ENCODE measurements around the gene ERP29. TPM values are rescaled to one million over a fixed set of nuclear protein-coding genes. Genes with fewer than 3 reads are reported as not detected.

The ERP29 gene
- 119 to 141 TPM (median 128 TPM) in 5 replicates for total RNA-seq (2022; extraction: Qiagen RNA extraction; ENCODE audit: low read depth)

GRCh38 chr12:112012775-112013600 lies at the start of gene ERP29, which contains the start of gene TMEM116:
TSS of gene ERP29 (plus strand) at chr12:112013426. CDS start at chr12:112013466, 40 bp downstream.
TSS of gene TMEM116 (minus strand) at chr12:112013165. CDS start at chr12:112005270, 7,895 bp downstream.

Other genes starting within 250 kb of the ERP29 start
- 65.7 to 97.2 TPM (median 91.6 TPM) in 5 replicates for gene ALDH2, start 246.5 kb upstream of the ERP29 start, total RNA-seq (2022; extraction: Qiagen RNA extraction; ENCODE audit: low read depth)
- gene MAPKAPK5, start 171.2 kb upstream of the ERP29 start, total RNA-seq (2022; extraction: Qiagen RNA extraction; ENCODE audit: low read depth): 49.2 to 59.1 TPM (median 57.4 TPM) in 5 replicates
- 5.1 to 6.9 TPM (median 6.2 TPM) in 5 replicates for gene TMEM116, start 261 bp upstream of the ERP29 start, total RNA-seq (2022; extraction: Qiagen RNA extraction; ENCODE audit: low read depth)
- gene NAA25, start 95.4 kb downstream of the ERP29 start, total RNA-seq (2022; extraction: Qiagen RNA extraction; ENCODE audit: low read depth): 15.6 to 24.3 TPM (median 22.3 TPM) in 5 replicates
- gene TRAFD1, start 112.1 kb downstream of the ERP29 start, total RNA-seq (2022; extraction: Qiagen RNA extraction; ENCODE audit: low read depth): 17.1 to 20.2 TPM (median 19.0 TPM) in 5 replicates

Data from A549 treated with RU486 at 1 μM for 4 hours (cell line).